Occipital lobe (tissue), 3 donors: Measurements from ENCODE around the gene TTLL11. TPM values are rescaled to one million over a fixed set of nuclear protein-coding genes. Genes with fewer than 3 reads are reported as not detected.

ENCODE experiments used
- DNase-seq: peaks from one replicate; lab custom pipeline; 2025; lab: John Stamatoyannopoulos, UW
- small RNA-seq: library from RNA; depleted of rRNA; stranded (forward); fragments of <200 nt; gene quantifications from one replicate; pipeline ENCODE3, GENCODE V24; 2014
- total RNA-seq: library from RNA; depleted of rRNA; stranded (reverse); fragments of >200 nt; gene quantifications from one replicate; pipeline ENCODE4 v1.2.3, GENCODE V29; 2014

The TTLL11 gene
- total RNA-seq, 1 donor from 2014 or later: 26.8 TPM

DNA sequence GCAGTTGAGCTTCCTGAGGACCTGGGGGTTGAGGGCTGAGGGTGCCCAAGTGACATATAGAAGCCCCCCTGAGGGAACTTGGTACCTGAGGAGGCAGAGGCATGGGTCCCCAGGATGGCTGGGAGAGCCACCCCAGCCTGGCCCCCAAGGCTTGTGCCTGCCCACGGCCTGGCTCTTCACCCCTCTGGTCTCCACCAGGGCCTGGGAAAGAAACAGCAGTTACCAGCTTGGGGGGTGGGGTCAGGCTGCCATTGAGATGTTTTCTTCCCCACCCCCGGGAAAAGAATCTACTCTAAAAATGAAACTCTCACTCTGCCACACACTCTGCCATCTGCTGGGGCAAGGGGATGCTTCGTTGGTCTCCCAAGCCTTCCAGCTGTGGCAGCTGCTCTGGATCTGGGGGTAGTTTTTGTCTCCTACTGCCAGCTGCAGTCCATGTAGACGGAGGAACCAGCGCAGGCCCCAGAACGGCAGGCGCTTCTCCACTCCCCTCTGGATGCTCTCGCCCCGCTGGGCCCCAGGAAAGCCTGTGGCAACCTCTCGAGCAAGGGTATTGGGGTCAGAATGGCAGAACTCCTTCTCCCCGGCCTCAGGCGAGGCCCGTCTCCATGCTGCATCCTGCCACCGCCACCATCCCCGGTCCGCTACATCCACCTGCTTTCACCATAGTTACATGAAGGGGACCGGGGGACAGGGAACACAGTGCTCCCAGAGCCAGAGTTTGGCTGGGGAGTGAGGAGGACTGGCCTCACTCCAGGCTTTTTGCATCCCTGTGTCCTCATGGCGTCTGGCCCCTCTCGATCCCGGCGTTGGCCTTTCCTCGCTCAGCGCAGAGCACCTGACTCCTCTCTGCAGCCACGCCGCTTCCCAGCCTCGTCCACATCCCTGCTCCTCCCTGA lies 318.1 kb downstream of the TTLL11 start:
- no peak for DNase-seq

- DNase-seq: no peak
Observed at GRCh38 chr9:121773954-121774714, 319.0 kb downstream of the TTLL11 start.

DNA sequence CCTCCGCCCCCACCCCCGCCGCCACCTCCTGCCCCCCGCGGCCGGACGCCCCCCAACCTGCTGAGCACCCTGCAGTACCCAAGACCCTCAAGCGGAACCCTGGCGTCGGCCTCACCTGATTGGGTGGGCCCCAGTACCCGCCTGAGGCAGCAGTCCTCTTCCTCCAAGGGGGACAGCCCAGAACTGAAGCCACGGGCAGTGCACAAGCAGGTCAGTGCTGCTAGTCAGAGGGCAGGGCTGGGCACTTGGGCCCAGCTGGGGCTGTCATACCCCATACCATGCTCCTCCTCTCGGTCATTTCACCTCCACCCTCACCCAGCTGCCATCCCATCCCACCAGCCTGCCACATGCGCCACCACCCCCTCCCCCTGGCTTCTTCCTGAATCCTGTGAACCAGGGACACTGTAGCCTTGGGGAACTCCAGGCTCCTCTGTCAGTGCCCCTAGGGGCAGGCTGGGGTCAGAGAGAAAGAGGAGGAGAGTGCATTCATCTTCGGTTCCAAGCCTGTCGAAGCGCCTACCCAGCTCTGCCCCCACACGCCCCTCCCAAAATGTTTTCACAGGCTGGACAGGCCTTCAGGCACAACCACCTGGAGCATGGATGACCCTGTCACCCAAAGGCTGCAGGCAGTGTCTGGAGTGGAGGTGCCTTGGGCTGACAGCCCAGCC lies 319.7 kb downstream of the TTLL11 start:
- DNase-seq: no peak

GRCh38 chr9:121772600-121773285 lies 320.4 kb downstream of the TTLL11 start:
- DNase-seq: peak; percentile 51

Small RNA genes within 50 kb of the gene (small RNA-seq; reads per million reads assigned to genes)
- not detected for gene MIR4478

Other genes with a start within 250 kb of the TTLL11 start
- gene NDUFA8, start 66.5 kb upstream of the TTLL11 start, total RNA-seq: 18.2 TPM
- gene MORN5, start 66.6 kb upstream of the TTLL11 start, total RNA-seq: 1.2 TPM
- 20.0 TPM for gene LHX6, start 135.6 kb upstream of the TTLL11 start, total RNA-seq
- 18.1 TPM for gene RBM18, start 171.5 kb upstream of the TTLL11 start, total RNA-seq
- 26.2 TPM for gene MRRF, start 171.6 kb upstream of the TTLL11 start, total RNA-seq